OCI-LY1 (cell line): ENCODE results near the gene CCBE1.

ENCODE experiments used
- CTCF ChIP-seq: fragments of 200-600 bp; sonication (generic), shearing (Covaris generic); IDR thresholded peaks from 2 replicates; pipeline ENCODE4 v1.5.1; 2017; ENCODE audit warnings: mild to moderate bottlenecking, antibody characterized with exemption, low read length, moderate library complexity, mixed read lengths
- EZH2 ChIP-seq: fragments of 200-600 bp; sonication (generic), shearing (Covaris generic); IDR thresholded peaks from 2 replicates; pipeline ENCODE4 v1.8.0; 2017; ENCODE audit warnings: borderline replicate concordance, mixed run types, mild to moderate bottlenecking, antibody characterized with exemption, low read length, moderate library complexity, mixed read lengths

- TF ChIP-seq CTCF (no peak), EZH2 (no peak)
Measured at GRCh38 chr18:59500765-59501164, 196.5 kb downstream of the CCBE1 start.
